ENCODE results near the gene PPP1R12A. TPM values are rescaled to one million over a fixed set of nuclear protein-coding genes. Genes with fewer than 3 reads are reported as not detected.

PPP1R12A gene
- total and polyA plus RNA-seq, 4 donors = 13.2 to 250 (median 38.2) TPM

- 58 to 80% methylated on average over 5 of the region's 5 CpGs for WGBS, 2 donors
- H3K4me1 ChIP-seq (ENCODE audit: control insufficient read depth in 5 of 5, insufficient read depth in 5 of 5, low read length in 5 of 5) = peaks cover 0 to 12% (median 0%) of the 10 kb centered on the region in 5 donors
- DNase-seq (no peak), ATAC-seq (ENCODE audit: insufficient read depth, low FRiP score) (no peak)
- TF ChIP-seq, protein P1, sequence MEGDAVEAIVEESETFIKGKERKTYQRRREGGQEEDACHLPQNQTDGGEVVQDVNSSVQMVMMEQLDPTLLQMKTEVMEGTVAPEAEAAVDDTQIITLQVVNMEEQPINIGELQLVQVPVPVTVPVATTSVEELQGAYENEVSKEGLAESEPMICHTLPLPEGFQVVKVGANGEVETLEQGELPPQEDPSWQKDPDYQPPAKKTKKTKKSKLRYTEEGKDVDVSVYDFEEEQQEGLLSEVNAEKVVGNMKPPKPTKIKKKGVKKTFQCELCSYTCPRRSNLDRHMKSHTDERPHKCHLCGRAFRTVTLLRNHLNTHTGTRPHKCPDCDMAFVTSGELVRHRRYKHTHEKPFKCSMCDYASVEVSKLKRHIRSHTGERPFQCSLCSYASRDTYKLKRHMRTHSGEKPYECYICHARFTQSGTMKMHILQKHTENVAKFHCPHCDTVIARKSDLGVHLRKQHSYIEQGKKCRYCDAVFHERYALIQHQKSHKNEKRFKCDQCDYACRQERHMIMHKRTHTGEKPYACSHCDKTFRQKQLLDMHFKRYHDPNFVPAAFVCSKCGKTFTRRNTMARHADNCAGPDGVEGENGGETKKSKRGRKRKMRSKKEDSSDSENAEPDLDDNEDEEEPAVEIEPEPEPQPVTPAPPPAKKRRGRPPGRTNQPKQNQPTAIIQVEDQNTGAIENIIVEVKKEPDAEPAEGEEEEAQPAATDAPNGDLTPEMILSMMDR (IDR thresholded peaks at IDR 0.05; ENCODE audit: control extremely low read depth, extremely low read depth) = no peak
- H3K36me3 ChIP-seq (ENCODE audit: control insufficient read depth in 4 of 4, insufficient read depth in 4 of 4, low read length in 4 of 4) = no peaks in the 10 kb centered on the region
- no peaks in the 10 kb centered on the region for H3K9me3 ChIP-seq (ENCODE audit: control insufficient read depth in 4 of 4, insufficient read depth in 3 of 4, low read length in 3 of 4)
- no peak overlapping the region for H3K4me3 ChIP-seq
- H3K27me3 ChIP-seq (ENCODE audit: control insufficient read depth in 3 of 3, insufficient read depth in 3 of 3, low read length in 2 of 3) = no peaks in the 10 kb centered on the region
- H3K9ac ChIP-seq (ENCODE audit: insufficient read depth in 1 of 2, low read length in 2 of 2) = no peak overlapping the region
- no peak overlapping the region for H3K27ac ChIP-seq (ENCODE audit: low read depth in 1 of 2, low read length in 1 of 2)
These were observed 14.3 kb downstream of the PPP1R12A start for GRCh38 chr12:79920421-79921238.

DNA sequence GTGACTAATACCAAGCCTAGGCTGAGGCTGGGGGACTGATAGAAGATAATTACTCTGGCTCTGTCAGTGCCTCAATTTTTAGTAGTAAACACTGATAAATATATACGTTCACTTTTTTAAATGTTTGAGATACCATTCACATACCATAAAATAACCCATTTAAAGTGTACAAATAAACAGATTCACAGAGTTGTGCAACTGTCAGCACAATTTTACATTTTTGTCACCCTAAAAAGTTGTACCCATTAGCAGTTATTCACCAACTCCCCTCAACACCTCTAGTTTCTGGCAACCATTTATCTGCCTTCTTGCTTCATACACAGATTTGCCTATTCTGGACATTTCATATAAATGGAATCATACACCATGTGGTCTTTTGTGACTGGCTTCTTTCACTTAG, 15.1 kb downstream of the PPP1R12A start:
- Histone ChIP-seq H3K36me3 (ENCODE audit: control insufficient read depth in 4 of 4, insufficient read depth in 4 of 4, low read length in 4 of 4) (no peaks in the 10 kb centered on the region), H3K27ac (ENCODE audit: low read depth in 1 of 2, low read length in 1 of 2) (no peak overlapping the region), H3K27me3 (ENCODE audit: control insufficient read depth in 3 of 3, insufficient read depth in 3 of 3, low read length in 2 of 3) (no peaks in the 10 kb centered on the region), H3K4me3 (no peak overlapping the region), H3K9me3 (ENCODE audit: control insufficient read depth in 4 of 4, insufficient read depth in 3 of 4, low read length in 3 of 4) (no peaks in the 10 kb centered on the region), H3K9ac (ENCODE audit: insufficient read depth in 1 of 2, low read length in 2 of 2) (no peak overlapping the region), H3K4me1 (ENCODE audit: control insufficient read depth in 5 of 5, insufficient read depth in 5 of 5, low read length in 5 of 5) (peaks cover 0 to 14% (median 0%) of the 10 kb centered on the region in 5 donors)
- no peak for DNase-seq
- no peak for ATAC-seq (ENCODE audit: insufficient read depth, low FRiP score)
- WGBS, 2 donors = 86 to 92% methylated on average over 1 of the region's 1 CpG
- TF ChIP-seq, protein P1 (IDR thresholded peaks at IDR 0.05; ENCODE audit: control extremely low read depth, extremely low read depth) = no peak

DNA sequence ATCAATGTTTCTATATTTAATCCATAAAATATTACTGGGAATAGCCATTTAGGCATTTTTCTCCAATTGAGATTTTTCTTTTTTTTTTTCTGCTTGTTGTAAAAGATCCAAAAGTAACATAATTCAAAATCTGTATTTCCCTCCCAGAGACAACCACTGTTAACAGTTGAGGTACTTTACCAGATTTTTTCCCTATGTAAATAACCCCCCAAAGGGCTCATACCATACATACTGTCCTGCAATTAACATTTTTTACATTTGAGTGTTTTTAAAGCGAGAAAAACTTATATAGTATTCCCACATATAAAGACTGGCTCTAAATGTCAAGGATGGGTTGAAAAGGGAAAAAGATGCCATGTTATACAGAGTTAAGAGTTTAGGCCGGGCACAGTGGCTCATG, 18.1 kb downstream of the PPP1R12A start:
- Histone ChIP-seq H3K4me1 (ENCODE audit: control insufficient read depth in 5 of 5, insufficient read depth in 5 of 5, low read length in 5 of 5) (peaks cover 0 to 19% (median 0%) of the 10 kb centered on the region in 5 donors), H3K27me3 (ENCODE audit: control insufficient read depth in 3 of 3, insufficient read depth in 3 of 3, low read length in 2 of 3) (no peaks in the 10 kb centered on the region), H3K9ac (ENCODE audit: insufficient read depth in 1 of 2, low read length in 2 of 2) (no peak overlapping the region), H3K9me3 (ENCODE audit: control insufficient read depth in 4 of 4, insufficient read depth in 3 of 4, low read length in 3 of 4) (no peaks in the 10 kb centered on the region), H3K4me3 (no peak overlapping the region), H3K36me3 (ENCODE audit: control insufficient read depth in 4 of 4, insufficient read depth in 4 of 4, low read length in 4 of 4) (no peaks in the 10 kb centered on the region), H3K27ac (ENCODE audit: low read depth in 1 of 2, low read length in 1 of 2) (no peak overlapping the region)
- WGBS, 2 donors = 96 to 99% methylated on average over 2 of the region's 2 CpGs
- DNase-seq (no peak), ATAC-seq (ENCODE audit: insufficient read depth, low FRiP score) (no peak)
- TF ChIP-seq, protein P1 (IDR thresholded peaks at IDR 0.05; ENCODE audit: control extremely low read depth, extremely low read depth) = no peak
